Subcutaneous adipose tissue (tissue), 4 donors: ENCODE measurements around the gene DLGAP1. TPM values are rescaled to one million over a fixed set of nuclear protein-coding genes. Genes with fewer than 3 reads are reported as not detected.

ENCODE experiments used
- total RNA-seq, 4 donors: library from RNA; depleted of rRNA; stranded (reverse); fragments of >200 nt; gene quantifications; one replicate each; pipeline ENCODE4 v1.1.0, GENCODE V29; 2016
- TF ChIP-seq, protein P1 (sequence below): fragments of 450-650 bp; IDR thresholded peaks from one replicate; pipeline ENCODE4 v1.5.1; 2016; ENCODE audit warnings: low read depth, mild to moderate bottlenecking, control low read depth, antibody characterized with exemption, moderate library complexity

DLGAP1 gene
- total RNA-seq, 4 donors from 2014 or later = 0.44 to 3.3 (median 0.99) TPM

DNA sequence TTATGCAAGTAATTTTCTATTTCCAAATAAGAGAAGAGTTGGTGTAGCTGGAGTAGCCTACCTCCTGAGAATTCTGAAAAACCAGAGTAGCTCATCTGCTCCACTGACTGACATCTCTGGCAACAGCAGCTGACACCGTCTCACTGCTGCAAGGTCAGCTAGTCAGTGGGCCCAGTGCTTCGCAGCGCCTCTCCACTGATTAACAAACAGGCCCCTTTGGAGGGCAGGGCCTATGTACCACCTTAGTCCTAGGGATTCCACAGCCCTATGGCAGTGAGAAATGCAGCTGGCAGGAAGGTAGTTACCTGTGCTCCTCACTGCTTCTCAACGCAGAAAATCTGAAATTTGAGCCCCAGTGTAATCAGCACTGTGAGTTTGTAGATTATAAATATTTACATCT, 97.5 kb downstream of the DLGAP1 start:
- TF ChIP-seq, protein P1, sequence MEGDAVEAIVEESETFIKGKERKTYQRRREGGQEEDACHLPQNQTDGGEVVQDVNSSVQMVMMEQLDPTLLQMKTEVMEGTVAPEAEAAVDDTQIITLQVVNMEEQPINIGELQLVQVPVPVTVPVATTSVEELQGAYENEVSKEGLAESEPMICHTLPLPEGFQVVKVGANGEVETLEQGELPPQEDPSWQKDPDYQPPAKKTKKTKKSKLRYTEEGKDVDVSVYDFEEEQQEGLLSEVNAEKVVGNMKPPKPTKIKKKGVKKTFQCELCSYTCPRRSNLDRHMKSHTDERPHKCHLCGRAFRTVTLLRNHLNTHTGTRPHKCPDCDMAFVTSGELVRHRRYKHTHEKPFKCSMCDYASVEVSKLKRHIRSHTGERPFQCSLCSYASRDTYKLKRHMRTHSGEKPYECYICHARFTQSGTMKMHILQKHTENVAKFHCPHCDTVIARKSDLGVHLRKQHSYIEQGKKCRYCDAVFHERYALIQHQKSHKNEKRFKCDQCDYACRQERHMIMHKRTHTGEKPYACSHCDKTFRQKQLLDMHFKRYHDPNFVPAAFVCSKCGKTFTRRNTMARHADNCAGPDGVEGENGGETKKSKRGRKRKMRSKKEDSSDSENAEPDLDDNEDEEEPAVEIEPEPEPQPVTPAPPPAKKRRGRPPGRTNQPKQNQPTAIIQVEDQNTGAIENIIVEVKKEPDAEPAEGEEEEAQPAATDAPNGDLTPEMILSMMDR = no peak

DNA sequence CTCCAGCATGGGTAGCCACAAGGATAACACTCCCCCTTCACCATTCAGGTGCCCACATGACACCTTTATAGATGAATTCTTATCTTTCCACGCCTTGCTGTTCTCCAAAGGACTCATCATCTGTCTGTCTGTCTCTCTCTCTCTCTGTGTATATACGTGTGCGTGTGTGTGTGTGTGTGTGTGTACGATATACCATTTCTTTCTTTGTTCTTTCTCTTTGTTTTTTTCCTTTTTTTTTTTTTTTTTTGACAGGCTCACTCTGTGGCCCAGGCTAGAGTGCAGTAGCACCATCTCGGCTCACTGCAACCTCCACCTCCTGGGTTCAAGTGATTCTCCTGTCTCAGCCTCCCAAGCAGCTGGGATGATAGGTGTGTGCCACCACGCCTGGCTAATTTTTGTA, 98.2 kb downstream of the DLGAP1 start:
- TF ChIP-seq, protein P1 = no peak

DNA sequence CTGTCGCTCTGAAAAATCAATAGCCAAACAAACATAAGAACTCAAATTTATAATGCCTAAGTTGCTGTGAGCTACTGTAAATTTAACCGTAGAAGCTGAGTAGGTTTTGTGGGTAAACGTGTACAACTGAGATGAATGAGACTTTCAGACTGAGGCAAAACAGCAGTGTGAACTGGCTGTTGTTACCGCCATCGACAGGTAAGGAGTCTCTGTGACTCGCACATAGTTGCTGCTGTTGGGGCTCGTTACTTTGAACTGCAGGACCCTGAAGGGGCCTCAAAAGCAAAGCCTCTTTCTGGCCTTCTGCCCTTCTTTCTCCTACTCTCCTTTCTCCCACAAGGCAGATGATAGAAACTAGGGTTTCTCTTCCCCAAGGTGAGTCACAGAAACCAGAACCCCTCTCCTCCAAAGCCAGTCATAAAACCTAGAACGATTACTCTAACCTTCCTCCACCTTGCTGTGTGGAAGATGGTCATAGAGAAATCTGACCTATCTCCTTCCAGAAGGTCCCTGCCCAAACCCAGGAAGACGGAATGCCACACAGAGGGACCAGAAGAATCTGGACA, 101.2 kb downstream of the DLGAP1 start:
- TF ChIP-seq, protein P1 = no peak

DNA sequence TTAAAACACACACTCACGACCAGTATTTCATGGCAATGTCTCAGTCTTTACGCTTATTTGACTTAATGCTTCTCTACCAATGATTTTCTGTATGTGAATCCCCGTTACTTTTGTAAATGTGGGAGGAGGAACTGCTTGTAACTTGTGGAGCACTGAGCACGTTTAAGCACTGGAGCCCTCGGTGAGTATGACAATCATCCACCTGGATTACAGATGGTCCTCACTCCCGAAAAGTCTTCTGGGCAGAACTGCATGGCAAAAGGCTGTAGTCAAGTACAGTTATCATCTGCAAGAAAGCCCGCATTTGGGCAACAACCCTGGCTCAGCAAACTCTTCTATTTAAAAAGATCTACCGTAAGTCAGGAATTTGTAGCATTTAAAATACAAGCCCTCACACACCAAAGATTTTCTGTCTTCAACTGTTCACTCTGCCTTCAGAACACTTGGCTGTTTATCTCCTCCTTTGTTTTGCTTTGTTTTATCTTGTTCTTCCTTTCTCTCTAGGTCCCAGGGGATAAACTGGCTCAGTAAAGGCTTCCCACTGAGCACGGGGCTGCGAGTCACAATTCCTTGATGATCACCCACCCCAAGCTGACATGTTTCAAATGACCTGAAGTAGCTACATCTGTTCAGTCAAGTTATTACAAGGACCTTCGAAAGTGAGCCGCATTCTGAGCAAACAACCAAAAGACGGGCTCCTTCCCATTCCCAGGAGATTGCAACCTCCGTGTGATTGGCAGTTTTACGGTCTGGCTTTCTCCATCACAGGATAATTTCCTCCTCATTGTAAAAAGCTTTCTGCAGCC, 102.2 kb downstream of the DLGAP1 start:
- TF ChIP-seq, protein P1 = no peak

DNA sequence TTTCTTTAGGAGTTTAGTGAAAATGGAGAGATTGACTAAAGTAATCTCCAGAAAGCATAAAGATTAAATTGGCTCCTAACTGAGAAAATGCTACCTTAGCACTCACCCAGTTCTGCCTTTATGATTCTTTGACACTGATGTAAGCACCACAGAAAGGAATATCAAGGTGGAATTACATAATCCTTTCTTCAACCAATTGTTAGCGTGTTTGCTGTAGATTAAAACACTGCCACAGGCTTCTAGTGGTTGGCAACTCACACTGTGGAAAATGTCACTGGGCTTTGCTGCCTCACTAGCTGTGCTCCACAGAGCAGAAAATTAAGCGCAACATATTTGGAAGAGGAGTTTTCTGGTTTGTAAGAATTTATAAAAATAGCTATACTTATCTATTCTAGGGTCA, 104.1 kb downstream of the DLGAP1 start:
- TF ChIP-seq, protein P1 = no peak

DNA sequence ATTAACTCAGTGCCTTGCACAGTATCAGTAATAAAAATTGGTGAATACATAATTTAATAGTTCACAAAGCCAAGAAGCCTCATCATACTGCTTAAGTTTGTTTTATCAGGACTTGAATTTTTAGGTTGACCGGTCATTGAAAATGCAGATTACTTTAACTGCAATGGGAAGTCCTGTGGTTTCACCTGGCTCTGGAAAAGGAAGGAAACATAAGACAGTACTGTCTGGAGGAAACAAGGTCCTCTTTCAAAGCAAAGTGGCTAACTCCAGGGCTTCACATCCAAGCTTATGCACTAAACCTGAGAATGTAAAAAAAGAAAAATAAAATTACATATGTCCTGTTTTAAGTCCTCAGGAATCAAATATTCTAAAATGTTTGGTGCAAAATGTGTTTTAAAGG, 119.7 kb downstream of the DLGAP1 start:
- TF ChIP-seq, protein P1 = no peak

DNA sequence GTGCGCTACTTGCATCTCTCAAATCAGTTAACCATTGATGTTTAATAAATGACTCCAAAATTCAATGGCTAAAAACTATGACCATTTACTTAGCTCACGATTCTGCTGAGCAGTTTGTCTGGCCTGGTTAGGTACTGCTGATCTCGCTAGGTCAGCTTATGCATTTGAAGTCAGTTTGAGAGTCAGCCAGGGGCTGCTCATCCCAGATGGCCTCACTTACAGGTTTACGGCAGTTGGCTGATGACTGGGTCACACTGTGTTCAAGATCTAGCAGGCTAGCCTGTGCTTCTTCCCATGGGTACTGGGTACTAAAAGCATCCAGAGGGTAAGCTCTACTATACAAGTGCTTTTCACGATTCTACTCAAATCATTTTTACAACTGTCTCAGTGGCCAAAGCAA, 122.1 kb downstream of the DLGAP1 start:
- TF ChIP-seq, protein P1 = no peak
